ENCODE data around the gene ANKLE2.

Gene ANKLE2

DNA sequence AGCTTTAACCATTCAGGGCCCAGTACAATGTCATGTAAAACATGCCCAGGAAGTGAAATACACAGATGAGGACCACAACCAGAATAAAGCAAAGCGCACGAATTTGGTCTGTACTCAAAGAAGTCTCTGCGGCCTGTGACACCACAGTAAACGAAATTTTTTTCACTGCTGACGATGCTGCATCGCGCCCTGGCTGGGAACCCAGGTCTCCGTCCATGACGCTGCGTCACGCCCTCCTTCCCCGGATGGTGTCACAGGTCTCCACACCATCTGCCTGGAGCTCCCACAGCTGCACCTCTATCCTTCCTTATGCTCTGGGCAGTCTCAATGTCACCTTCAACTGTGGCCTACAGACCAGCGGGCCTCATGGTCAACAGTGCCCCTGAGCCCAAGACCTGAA is 17.8 kb downstream of the ANKLE2 start:
- no peak for DNase-seq

GRCh38 chr12:132741620-132742019 is 20.0 kb downstream of the ANKLE2 start:
- no peak for DNase-seq

DNA sequence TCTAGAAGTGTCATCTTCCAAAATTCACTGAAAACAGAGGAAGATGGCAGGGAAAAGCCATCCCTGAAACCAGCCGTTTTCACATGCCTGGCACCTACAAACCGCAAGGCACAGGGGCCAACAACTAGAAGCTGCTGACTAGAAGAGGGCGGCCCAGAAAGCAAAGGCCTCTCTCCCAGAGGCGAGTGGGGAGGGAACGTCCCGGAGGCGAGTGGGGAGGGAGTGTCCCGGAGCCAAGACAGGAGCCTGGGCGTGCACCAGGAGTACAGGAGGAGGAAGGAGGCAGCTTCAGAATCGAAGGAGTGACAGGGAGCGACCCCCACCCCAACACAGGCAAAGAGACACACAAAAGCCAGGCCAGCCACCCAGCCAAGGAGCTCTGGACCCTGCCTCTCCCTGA is 21.0 kb downstream of the ANKLE2 start:
- DNase-seq: no peak

DNA sequence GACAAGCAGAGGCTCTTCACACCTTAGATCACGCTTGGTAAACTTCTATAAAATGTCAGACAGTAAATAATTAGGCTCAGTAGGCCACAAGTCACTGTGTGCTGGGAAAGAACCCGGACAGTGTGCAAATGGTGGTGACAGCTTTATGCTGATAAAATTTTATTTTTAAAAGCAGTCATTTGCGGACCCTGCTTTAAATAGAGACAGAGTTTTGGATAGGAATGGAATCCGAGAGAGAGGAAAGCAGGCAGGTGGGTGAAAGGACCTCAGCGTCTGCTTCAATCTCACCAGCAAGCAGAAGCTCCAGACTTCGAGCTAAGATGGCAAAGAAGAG is 21.4 kb downstream of the ANKLE2 start:
- DNase-seq: no peak

DNA sequence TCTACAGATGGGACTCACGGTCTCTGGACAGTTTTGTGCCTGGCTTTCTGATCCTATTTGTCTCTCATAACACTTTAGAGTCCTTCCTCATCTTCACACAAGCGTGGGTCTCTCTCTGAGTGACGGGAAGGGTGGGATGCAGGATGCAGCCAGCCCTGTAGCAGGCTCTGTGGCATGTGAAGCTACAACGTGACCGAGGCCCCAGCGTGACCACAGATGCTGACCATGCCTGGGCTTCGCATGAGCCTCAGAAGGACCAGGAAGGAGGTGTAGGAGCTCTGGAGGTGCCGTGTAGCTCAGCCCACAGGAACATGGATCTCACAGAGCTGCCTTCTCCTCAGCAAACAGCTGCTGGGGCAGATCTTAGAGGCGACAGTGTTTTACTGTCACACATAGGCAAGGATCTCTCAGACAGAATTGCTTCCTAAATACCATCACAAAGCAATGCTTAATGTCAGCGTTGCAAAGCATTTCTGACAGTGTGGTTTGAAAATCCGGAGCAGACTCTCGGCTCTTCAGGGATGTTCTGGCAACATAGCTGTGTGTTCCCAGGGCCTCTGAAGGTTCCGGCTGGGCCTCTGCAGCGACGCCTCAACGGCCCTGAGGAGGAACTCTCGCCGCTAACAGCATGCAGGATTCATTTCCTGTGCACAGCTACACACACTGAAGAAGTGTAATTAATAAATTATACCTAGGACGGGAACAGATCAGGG is 21.9 kb downstream of the ANKLE2 start:
- no peak for DNase-seq

GRCh38 chr12:132736913-132737312 is 24.7 kb downstream of the ANKLE2 start:
- no peak for DNase-seq

GRCh38 chr12:132736378-132736777 is 25.3 kb downstream of the ANKLE2 start:
- no peak for DNase-seq

DNA sequence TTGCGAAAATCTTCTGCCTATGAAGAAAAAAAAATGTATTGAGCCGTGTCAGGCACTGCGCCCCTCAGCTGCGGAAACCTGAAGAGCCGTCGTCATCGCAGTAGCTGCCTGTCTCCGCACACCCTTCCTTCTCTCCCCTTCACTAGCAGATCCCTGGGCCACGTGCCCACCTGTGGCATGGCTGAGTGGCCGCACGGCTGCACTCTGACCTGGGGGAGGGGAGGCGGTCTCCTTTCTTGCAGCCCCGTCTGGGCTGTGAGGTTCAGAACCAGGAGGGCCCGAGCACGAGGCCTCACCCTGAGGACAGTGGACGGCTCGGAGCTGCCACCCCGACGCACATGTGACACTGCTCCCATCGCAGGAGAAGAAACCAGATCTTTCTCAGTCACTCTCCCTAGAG is 26.1 kb downstream of the ANKLE2 start:
- no peak for DNase-seq

GRCh38 chr12:132734206-132734605 is 27.4 kb downstream of the ANKLE2 start:
- DNase-seq: no peak

GRCh38 chr12:132731574-132731973 is 30.1 kb downstream of the ANKLE2 start:
- DNase-seq: no peak

DNA sequence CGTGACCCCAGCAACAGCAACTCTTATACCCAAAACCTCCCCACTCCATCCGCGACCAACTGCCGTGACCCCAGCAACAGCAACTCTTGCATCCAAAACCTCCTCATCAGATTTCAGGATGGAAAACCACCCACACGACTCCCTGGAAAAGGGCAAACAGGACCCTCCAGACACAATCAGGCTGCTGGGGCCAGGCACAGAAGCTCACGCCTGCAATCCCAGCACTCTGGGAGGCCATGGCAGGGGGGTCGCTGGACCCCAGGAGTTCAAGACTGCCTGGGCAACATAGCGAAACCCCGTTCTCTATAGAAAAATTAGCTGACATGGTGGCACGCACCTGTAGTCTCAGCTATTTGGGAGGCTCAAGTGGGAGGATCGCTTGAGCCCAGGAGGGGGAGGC is 31.3 kb downstream of the ANKLE2 start:
- DNase-seq: no peak

DNA sequence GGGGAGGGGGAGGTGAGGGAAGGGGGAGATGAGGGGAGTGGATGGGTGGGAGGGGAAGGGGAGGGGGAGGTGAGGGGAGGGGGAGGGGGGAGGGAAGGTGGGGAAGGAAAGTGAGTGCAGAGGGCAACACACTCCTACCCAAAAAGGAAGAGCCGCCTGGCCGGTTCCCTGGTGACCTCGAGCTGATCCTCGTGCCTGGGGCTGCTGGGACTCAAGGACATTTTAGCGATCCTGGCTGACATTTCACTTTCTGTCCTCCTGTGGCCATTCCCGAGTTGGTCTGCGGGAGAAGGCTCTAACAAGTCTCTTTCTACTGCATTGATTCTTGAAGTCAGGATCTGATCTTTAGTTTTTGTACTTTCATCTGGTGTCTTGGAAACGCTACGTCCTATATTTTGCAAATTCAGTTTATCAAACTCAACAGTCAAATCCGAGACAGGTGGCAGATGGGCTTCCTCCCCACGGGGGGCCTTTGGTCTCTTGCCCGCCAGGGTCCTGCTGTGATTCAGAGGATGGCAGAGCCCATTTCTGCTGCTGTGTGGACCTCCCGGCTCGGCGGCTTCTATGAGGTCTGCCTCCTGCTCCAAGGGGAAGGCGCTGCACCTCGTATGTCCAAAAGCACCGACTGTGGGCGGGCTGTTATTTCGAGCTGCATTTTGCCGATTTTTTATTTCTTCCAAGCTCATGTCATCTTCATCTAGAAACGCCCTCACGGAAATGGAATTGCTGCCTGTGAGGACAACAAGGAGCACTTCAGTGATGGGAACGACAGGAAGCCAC is 31.9 kb downstream of the ANKLE2 start:
- no peak for DNase-seq

DNA sequence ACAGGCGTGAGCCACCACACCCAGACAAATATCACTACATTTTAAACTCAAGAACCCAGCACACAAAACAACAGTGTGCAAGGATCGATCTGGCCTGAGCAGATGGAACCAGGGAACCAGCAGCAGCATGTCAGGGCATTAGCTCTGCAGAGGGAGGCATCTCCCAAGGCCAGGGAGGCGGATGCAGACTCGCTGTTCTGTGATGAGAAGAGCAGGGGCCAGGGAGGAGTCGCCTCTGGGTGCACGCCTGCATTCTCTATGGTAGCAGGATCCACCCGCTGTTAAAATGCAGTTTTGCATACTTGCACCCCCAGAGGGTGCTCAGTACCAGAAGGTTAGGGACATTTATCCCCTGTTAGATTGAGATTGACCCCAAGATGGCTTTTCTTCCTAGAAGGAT is 33.1 kb downstream of the ANKLE2 start:
- no peak for DNase-seq

- no peak for DNase-seq
Measured at GRCh38 chr12:132727091-132727794, 34.4 kb downstream of the ANKLE2 start.

GRCh38 chr12:132726386-132726785 is 35.2 kb downstream of the ANKLE2 start:
- no peak for DNase-seq

DNA sequence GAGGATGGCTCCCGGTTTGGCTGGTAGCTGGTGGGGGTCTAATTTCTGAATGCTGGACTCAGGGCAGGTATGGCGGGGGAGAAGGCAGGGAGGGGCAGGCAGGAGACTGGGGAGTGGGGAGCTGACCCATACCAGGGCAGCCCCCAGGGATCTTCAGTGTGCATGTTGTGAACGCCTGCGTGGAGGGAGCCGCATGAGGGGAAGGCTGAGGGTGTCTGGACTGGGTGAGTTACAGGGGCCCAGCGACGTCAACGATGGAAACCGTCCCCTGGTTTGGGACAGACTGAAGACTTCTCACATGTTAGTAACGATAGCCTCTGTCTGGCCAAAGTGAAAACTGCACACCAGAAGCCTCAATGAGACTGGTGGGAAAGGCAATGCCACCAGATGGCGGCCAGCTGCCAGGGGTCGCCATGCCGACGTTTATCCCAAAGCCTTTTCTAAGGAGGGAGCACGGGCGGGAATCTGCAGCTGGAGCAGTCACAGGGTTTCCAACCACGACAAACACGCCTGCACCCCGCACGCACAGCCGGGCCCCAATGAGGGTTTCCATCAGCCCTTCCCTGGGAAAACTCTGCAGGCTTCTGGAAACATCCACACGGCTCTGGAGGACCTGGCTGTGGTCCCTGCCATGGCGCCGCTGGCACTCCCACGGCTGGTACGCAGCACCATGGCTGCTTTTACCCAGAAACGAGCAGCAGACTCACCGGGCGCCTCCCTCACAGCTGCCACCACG is 37.0 kb downstream of the ANKLE2 start:
- DNase-seq: no peak

- no peak for DNase-seq
Measured at GRCh38 chr12:132723764-132724140, 37.9 kb downstream of the ANKLE2 start.

- no peak for DNase-seq
Measured at GRCh38 chr12:132723015-132723763, 38.4 kb downstream of the ANKLE2 start.

DNA sequence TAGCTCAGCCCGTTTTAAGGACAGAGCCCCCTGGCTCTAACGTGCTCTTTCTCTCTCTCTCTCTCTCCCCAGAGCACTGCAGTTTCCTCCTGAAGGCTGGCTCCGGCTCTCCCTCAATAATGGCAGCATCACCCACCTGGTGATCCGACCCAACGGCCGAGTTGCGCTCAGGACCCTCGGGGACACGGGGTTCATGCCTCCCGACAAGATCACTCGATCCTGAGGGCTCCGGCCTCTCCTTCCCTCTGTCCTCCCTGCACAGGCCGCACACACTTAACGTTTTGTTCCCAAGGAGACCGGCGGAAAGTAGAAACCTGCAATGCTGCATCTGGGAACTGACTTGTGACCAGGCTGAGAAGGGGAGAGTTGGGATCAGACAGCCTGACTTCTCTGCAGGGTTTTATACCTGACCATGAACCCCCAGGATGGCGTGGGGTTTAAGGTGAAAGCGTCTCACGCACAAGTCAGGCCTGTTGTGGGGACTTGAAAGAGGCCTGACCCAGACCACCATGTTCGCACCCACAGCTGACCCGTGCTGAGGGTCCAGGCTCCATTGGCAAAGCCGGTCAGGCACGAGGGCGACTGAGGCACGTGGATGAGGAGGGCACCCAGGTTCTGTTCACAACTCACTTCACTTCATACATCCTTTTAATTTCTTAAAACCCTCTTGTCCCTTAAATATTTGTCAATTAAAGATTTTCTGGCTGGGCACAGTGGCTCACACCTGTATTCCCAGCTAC is 40.9 kb downstream of the ANKLE2 start:
- no peak for DNase-seq

DNA sequence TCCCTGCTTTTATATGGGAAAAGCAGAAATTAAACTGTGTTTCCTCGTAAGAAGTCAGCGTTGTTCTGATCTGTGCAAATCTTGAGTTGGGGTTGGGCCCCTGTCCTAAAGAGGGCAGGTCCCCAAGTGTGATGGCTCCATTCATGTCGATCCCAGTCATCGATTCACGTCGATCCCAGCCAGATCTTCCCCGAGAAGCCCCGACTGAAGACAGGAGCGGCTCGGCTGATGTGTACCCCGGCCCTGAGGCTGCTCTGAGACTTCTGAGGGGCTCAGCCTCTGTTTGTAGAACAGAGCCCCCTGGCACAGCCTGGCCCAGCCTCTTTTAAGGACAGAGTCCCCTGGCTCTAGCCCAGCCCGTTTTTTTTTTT is 41.7 kb downstream of the ANKLE2 start:
- no peak for DNase-seq

DNA sequence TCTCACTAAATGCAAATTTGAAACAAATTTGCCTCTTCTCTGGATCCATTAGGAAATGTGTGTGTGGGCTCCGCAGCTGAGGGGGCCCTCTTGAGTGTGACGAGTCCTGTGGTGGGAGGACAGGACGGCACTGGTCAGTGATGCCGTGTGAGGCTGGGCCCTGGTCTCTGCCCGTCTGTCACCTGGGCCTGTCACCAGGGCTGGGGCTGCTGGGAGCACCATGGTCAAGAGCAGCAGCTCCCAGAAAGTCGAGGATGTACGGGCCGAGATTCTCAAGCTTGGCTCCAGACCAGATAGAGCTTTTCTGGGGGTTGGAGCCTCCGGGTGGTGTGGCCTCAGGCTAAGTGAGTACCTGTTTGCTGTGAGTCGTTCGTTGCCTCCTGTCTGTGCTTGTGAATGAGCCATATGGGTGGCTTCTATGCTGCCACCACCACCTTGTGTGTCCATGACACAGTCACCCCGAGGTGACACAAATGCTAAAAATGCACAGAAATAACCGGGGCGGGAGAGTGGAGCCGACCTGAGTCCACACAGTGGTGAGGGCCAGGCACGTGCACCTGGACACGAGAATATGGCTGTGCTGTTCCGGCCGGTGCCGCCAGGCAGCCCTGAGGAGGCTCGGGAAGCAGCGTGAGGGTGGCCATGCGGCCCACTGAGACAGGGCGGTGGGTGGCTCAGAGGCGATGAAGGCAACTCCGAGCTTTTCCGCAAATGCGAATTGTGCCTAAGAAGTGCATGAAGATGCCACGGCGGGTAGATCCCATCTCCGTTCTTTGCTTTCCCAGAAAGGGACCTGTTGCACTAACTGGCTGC is 42.3 kb downstream of the ANKLE2 start:
- DNase-seq: no peak

Data from CD4-positive, alpha-beta T cell treated with Interleukin-15 for 1 hour (primary cell).